Omental fat pad (tissue), 4 donors: ENCODE measurements around the gene CALML3. TPM values are rescaled to one million over a fixed set of nuclear protein-coding genes. Genes with fewer than 3 reads are reported as not detected.

Source experiments
- ATAC-seq: fragments of 150-250 bp; one replicate; pipeline ENCODE4 v1.9.1; 2016; ENCODE audit warnings: mild to moderate bottlenecking, moderate library complexity; ENCODE audit not compliant: low FRiP score
- DNase-seq: peaks from one replicate; pipeline ENCODE4 v3.0.0-alpha.2; 2019; ENCODE audit warnings: low spot score
- total RNA-seq, 4 donors: library from RNA; depleted of rRNA; stranded (reverse); fragments of >200 nt; gene quantifications; one replicate each; pipeline ENCODE4 v1.1.0, GENCODE V29; 2016
- TF ChIP-seq, protein P1 (sequence below), 3 donors: fragments of 450-650 bp; IDR thresholded peaks; one replicate each; pipeline ENCODE4 v1.5.1; 2016 to 2017; ENCODE audit warnings: antibody characterized with exemption in 3 of 3, mild to moderate bottlenecking in 3 of 3, moderate library complexity in 2 of 3

CALML3 gene
- total RNA-seq, 4 donors from 2014 or later: not detected

DNA sequence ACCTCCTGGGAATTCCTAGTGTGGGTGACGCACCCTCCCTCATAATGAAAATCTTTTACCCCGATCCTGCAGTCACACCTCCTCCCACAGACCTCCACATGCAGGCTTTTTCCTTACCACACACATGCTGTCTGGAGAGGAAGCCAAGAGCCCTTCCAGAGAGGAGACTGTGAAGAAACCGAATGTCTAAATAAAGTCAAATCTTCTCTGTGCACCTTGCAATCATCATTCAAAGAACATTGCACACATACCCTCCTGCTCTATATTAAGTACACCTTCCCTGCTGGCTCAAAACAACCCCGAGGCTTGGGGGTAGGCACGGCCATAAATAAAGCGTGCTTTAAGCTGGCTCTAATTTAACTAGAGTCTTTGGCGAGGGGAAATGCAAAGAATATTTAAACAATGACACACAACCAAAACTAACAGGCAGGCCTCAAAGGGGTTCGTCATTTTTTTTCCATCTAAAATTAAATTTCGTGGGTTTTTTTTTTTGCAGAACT is 34.9 kb downstream of the CALML3 start:
- no peak for ATAC-seq
- TF ChIP-seq, protein P1, sequence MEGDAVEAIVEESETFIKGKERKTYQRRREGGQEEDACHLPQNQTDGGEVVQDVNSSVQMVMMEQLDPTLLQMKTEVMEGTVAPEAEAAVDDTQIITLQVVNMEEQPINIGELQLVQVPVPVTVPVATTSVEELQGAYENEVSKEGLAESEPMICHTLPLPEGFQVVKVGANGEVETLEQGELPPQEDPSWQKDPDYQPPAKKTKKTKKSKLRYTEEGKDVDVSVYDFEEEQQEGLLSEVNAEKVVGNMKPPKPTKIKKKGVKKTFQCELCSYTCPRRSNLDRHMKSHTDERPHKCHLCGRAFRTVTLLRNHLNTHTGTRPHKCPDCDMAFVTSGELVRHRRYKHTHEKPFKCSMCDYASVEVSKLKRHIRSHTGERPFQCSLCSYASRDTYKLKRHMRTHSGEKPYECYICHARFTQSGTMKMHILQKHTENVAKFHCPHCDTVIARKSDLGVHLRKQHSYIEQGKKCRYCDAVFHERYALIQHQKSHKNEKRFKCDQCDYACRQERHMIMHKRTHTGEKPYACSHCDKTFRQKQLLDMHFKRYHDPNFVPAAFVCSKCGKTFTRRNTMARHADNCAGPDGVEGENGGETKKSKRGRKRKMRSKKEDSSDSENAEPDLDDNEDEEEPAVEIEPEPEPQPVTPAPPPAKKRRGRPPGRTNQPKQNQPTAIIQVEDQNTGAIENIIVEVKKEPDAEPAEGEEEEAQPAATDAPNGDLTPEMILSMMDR (IDR thresholded peaks at IDR 0.05): no peak
- DNase-seq: no peak

DNA sequence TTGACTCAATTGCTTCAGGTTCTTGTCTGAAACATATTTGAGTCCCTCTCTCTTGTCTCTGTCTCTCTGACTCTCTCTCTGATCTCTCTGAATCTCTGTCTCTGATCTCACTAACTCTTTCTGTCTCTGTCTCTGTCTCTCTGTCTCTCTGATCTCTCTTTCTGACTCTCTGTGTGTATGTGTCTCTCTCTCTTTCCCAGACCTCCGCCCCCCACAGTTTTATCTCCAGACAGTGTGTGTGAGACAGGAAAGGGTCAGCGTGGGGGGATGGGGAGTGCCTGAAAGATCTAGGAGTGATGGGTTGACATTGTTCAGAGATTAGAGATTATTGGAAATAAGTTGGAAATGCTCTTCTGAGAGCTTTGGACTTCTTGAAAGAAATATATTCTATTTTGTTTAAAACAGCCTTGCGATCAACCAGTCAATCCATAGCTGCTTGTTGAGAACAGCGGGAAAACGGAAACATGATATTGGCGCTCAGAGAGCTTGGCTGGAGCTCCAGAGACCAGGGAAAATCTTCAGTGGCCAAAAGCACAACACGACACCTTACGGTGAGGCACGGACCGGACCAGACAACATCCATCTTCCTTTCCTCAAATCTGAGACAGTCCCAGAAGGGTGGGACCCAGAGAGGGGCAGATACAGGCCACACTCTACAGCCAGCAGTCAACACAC is 35.5 kb downstream of the CALML3 start:
- TF ChIP-seq, protein P1 (IDR thresholded peaks at IDR 0.05): no peak
- DNase-seq: no peak
- no peak for ATAC-seq

DNA sequence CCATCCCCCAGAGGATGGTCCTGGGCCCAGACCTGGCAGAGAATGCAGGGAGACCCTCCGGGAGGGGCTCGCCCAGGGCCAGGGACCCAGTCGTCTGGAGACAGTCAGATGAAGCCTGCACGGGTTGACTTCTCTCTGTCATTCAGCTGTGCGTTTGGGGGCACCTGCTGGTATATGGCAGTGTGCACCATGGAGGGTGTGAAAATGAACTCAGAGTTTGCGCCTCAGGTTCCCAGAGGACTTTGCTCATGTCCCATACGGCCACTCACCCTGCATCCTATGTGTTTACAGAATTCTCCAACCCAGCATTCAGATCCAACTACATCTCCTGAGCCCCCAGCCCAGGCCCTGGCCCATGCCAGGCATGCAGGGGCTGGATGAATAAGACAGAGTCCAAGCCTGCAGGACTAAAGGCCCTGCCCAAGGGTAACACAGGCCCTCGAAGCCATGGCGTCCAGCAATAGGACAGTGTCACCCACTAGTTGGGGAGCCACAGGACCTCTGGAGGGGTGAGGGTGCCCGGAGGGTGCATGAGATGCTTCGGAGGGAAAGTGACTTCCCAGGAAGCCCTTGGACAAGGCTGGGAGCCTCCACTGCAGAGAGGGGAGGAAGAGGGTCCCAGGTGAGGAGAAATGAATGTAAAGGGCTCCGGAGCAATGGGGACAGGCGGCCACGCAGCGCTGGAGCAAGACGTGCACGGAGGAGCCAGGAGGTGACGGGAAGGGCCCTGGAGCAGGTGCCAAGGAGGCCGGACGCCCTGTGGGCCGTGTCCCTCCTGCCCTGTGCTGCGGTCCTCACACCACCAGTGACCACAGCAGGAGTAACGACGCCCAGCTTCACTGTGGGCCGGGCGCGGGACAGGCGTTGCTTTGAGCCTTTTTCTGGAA is 36.3 kb downstream of the CALML3 start:
- ATAC-seq: no peak
- no peak for DNase-seq
- TF ChIP-seq, protein P1 (IDR thresholded peaks at IDR 0.05): no peak

DNA sequence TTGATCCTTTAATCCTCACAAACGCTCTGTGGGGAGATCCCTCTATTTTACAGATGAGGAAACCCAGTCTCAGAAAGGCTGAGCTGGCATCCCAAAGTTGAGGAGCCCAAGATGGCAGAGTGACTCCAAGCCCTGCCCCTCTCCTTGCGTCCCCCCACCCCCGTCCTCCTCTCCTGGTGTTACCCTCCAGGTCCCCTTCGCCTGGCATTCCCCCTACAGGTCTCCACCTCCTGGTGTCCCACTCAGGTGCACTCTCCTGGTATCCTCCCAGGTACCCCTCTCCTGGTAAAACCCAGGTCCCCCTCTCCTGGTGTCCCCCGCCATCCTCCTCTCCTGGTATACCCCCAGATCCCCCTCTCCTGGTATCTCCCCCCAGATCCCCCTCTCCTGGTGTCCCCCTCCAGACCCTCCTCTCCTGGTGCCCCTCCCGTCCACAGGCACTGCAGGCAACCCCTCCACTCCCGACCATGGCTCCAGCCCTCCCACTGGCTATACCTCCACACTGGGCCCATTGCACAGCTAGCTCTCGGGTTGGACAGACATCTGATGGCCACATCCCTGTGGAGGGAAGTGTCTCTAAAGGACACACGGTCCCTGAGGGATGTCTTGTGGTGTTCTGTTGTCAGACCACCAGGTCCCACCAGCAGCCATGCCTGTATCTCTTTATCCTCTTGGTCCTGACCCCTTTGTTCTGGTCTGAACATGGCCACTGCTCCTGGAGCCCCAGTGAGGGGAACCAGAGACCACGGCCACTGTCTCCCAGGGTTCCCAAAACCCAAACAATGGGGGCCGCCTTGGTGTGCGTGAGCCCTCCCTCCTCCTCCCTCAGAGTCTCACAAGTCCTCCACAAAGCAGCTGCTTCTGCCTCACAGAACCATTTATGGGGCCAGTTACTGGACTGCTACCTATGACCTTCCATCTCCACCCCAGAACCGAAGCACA is 37.2 kb downstream of the CALML3 start:
- no peak for DNase-seq
- no peak for ATAC-seq
- TF ChIP-seq, protein P1 (IDR thresholded peaks at IDR 0.05): no peak

DNA sequence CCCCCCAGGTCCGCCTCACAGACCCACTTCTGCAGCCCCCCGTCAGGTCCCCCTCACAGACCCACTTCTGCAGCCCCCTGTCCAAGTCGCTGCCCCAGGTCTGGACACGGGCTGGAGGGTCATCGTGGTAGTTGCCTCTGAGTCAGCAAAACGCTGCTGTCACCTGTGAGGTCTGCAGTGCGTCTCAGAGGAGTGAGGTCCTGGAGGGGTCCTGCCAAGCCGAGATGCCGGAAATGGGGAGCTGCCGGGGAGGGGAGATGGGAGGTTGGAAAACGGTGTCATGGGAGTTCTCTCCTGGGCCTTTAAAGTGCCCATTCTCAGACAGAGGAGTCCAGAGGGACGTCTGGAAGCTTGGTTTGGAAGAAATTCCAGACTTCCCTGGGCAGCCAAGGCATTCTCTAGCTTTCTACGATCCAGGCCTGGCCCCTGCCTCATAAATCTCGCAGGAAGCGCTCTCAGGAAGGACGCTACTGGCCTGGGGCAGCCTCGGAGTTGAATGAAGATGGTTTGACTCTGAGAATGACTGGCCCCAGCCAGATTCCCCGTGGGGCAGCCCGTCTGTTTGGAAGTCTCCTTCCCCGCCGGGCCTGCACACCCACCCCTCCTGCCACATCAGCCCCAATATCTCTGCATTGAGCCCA is 38.7 kb downstream of the CALML3 start:
- no peak for DNase-seq
- ATAC-seq: no peak

More for the DNA sequence above, 38.7 kb downstream of the CALML3 start:
- TF ChIP-seq, protein P1 (IDR thresholded peaks at IDR 0.05): no peak
